Left lung (tissue), 10 donors: ENCODE measurements around the gene MRPL58. TPM values are rescaled to one million over a fixed set of nuclear protein-coding genes. Genes with fewer than 3 reads are reported as not detected.

Source experiments
- ATAC-seq: fragments of 200-7000 bp; cut with Tn5 transposase; one replicate; pipeline ENCODE4 v1.9.1; 2020; ENCODE audit warnings: moderate library complexity
- DNase-seq, 4 donors: peaks; one replicate each; pipeline ENCODE4 v3.0.0-alpha.2; 2013 to 2020
- H3K27ac ChIP-seq, 2 donors: fragments of 200-600 bp; sonication (generic) in 1 of 2; one replicate each; pipeline versions ENCODE4 v1.5.0 to v1.8.0; 2020 to 2021
- H3K27me3 ChIP-seq, 2 donors: fragments of 200-600 bp; sonication (generic) in 1 of 2; one replicate each; pipeline versions ENCODE4 v1.5.0 to v1.8.0; 2020 to 2021
- H3K36me3 ChIP-seq, 2 donors: fragments of 200-600 bp; sonication (generic) in 1 of 2; one replicate each; pipeline versions ENCODE4 v1.5.0 to v1.8.0; 2020 to 2021
- H3K4me1 ChIP-seq, 2 donors: fragments of 200-600 bp; one replicate each; pipeline ENCODE4 v1.8.0; 2021
- H3K4me3 ChIP-seq, 2 donors: fragments of 200-600 bp; sonication (generic) in 1 of 2; one replicate each; pipeline versions ENCODE4 v1.5.0 to v1.8.0; 2020 to 2021; ENCODE audit warnings: mild to moderate bottlenecking in 1 of 2
- H3K9me3 ChIP-seq, 2 donors: fragments of 200-600 bp; sonication (generic) in 1 of 2; one replicate each; pipeline versions ENCODE4 v1.5.0 to v1.8.0; 2020 to 2021
- intact Hi-C, 2 donors: fragments of 100-400 bp; cut with DNase I; formaldehyde crosslinking; loops; one replicate each; pipeline versions ENCODE4 v1.11.2 to v1.14.2; 2022
- polyA plus RNA-seq, 6 donors: library from polyadenylated mRNA; unstranded; fragments of 120-200 nt; gene quantifications; one replicate each; pipeline ENCODE4 v1.2.1, GENCODE V29; 2013; ENCODE audit not compliant: insufficient read length in 6 of 6
- total RNA-seq, 2 donors: library from RNA; stranded (reverse); fragmentation: NEBNext Ultra II Directional; extraction: Animal tissue kit (Norgen Biotek cat#: 25700); gene quantifications; one replicate each; pipeline ENCODE4 v1.2.1, GENCODE V29; 2021
- TF ChIP-seq, protein P1 (sequence below), 2 donors: fragments of 200-600 bp; sonication (generic) in 1 of 2; IDR thresholded peaks; one replicate each; pipeline versions ENCODE4 v1.5.0 to v1.8.0; 2021; ENCODE audit warnings: antibody characterized with exemption in 2 of 2
- donor health status: DM: no; HTN: yes; CAD: no.
- donor health status: DM: no; HTN: no; CAD: no.

The MRPL58 gene
- total and polyA plus RNA-seq, 8 donors: 18.8 to 32.8 (median 22.6) TPM

DNA sequence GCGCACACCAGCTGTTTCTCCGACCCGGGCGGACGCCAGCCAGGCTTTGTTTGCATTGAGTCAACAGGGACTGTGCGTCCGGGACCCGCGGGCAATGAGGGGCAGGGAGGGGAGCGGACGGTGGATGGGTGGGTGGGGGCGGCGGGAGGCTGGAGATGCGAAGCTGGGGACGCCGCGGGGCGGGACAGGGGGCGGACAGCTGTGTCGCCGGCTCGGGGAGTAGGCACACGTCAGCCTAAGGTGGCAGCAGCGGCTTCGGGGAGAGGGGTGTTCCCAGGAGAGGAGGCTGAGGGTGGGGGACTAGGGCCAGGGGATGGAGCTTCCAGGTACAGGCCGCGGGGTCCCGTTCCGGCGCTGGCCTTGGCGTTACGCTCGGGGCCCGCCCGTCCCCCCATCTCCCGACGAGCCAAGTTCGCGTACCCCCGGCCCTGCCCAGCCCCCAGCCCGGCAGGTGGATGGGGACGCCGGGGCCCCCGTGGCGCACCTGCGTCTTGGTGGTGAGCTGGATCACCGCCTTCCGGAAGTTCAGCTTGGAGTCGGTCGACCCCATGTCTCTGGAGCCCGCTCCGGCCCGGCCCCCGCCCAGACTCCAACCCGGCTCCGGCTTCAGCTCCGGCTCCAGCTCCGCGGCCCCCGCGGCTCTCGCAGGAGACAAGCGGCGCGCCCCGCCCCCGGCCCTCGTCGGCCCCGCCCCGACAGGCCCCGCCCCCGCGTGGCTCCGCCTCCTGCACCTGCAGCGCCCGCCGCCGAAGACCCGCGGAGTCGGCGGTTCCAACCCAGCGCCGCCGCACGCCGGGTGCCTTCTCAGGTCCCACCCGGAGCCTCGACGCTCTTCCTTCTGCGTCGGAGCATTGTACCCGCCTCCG, 40.1 kb upstream of the MRPL58 start, which contains the start of gene HID1:
HID1 (minus strand) TSS at position 653 of the 866 bp plus-strand sequence; CDS start at position 550, 103 bp downstream.
- peak; percentile 93 for ATAC-seq
- intact Hi-C loops: no loop called here
- peak within 1 kb of the TSS; percentile 46 to 58 for H3K27ac ChIP-seq

DNA sequence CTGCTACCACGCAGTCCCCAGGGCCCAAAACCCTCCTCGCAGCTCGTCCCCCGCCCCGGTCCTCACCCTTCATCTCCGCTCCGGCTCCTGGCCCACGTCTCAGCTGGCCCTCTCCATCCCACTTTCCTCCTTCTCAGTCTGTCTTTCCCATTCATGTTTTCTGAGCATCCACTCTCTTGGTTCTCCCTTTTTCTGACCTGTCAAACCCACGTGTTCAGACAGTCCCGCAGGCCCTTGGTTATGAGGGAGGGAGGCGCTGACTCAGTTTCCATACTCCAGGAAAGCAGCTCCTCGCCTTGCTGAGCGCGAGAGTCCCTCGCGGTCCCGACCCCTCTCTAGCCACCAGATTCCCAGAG, 39.5 kb upstream of the MRPL58 start:
- Histone ChIP-seq H3K9me3 (no peaks in the 10 kb centered on the region), H3K36me3 (no peaks in the 10 kb centered on the region), H3K27me3 (peaks cover 7 to 55% of the 10 kb centered on the region in 2 donors), H3K4me1 (peaks cover 0 to 17% of the 10 kb centered on the region in 2 donors), H3K27ac (no peak overlapping the region), H3K4me3 (peak overlapping the region; percentile 41 to 69)
- ATAC-seq (peak; percentile 4), DNase-seq (no peak)
- intact Hi-C loops: no loop called here
- TF ChIP-seq, protein P1, sequence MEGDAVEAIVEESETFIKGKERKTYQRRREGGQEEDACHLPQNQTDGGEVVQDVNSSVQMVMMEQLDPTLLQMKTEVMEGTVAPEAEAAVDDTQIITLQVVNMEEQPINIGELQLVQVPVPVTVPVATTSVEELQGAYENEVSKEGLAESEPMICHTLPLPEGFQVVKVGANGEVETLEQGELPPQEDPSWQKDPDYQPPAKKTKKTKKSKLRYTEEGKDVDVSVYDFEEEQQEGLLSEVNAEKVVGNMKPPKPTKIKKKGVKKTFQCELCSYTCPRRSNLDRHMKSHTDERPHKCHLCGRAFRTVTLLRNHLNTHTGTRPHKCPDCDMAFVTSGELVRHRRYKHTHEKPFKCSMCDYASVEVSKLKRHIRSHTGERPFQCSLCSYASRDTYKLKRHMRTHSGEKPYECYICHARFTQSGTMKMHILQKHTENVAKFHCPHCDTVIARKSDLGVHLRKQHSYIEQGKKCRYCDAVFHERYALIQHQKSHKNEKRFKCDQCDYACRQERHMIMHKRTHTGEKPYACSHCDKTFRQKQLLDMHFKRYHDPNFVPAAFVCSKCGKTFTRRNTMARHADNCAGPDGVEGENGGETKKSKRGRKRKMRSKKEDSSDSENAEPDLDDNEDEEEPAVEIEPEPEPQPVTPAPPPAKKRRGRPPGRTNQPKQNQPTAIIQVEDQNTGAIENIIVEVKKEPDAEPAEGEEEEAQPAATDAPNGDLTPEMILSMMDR (IDR thresholded peaks at IDR 0.05): no peak

More for the DNA sequence above, 40.1 kb upstream of the MRPL58 start, which contains the start of gene HID1:
- no peaks in the 10 kb centered on the region for H3K9me3 ChIP-seq
- TF ChIP-seq, protein P1 (IDR thresholded peaks at IDR 0.05): no peak
- peaks cover 0 to 17% of the 10 kb centered on the region in 2 donors for H3K4me1 ChIP-seq
- peak within 1 kb of the TSS; percentile 41 to 69 for H3K4me3 ChIP-seq
- H3K27me3 ChIP-seq: peaks cover 7 to 55% of the 10 kb centered on the region in 2 donors
- H3K36me3 ChIP-seq: no peaks in the 10 kb centered on the region
- DNase-seq: peak in 2 of 4 donors; percentile 57 to 92

DNA sequence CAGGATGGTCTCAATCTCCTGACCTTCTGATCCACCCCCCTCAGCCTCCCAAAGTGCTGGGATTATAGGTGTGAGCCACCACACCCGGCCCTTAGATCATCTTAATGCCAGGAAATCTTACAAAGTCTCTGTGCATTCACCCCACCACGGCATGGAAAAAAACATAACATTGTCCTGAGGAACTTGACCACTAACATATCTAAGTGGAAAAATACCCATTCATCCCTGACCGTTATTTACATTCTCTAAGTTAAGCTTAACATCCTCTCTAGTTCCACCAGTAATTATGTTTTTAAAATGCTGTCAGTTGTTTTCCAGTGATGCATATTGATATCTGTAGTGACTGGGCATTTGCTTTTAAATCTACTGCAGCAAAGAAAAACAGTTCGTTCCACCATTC, 36.5 kb upstream of the MRPL58 start:
- intact Hi-C loops: no loop called here

DNA sequence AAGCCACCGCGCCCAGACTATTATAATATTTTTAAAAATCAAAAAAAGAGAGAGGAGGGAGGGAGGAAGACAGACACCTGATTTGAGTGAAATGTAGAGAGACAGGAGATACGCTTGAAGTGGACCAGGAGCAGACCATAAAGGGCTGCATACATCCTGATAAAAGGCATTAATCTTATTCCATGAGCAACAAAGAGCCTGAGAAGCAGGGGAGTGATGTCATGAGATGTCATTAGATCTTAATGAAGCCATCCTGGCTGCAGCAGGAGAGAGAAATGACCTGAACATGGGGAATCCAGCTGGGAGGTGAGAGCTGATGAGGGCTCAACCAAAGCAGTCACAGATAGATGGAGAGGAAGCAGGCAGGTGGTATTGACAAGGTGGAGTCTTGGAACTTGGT, 34.7 kb upstream of the MRPL58 start:
- Histone ChIP-seq H3K36me3 (no peaks in the 10 kb centered on the region), H3K27me3 (peaks cover 6 to 53% of the 10 kb centered on the region in 2 donors), H3K9me3 (no peaks in the 10 kb centered on the region), H3K4me1 (peaks cover 8 to 17% of the 10 kb centered on the region in 2 donors), H3K4me3 (no peak overlapping the region), H3K27ac (no peak overlapping the region)
- TF ChIP-seq, protein P1 (IDR thresholded peaks at IDR 0.05): no peak
- DNase-seq (no peak), ATAC-seq (no peak)
- intact Hi-C loops: no loop called here

More for the DNA sequence above, 36.5 kb upstream of the MRPL58 start:
- no peak for DNase-seq
- TF ChIP-seq, protein P1 (IDR thresholded peaks at IDR 0.05): no peak
- ATAC-seq: no peak
- Histone ChIP-seq H3K9me3 (no peaks in the 10 kb centered on the region), H3K4me1 (peaks cover 0 to 17% of the 10 kb centered on the region in 2 donors), H3K27me3 (peaks cover 7 to 53% of the 10 kb centered on the region in 2 donors), H3K36me3 (no peaks in the 10 kb centered on the region), H3K27ac (no peak overlapping the region), H3K4me3 (no peak overlapping the region)

DNA sequence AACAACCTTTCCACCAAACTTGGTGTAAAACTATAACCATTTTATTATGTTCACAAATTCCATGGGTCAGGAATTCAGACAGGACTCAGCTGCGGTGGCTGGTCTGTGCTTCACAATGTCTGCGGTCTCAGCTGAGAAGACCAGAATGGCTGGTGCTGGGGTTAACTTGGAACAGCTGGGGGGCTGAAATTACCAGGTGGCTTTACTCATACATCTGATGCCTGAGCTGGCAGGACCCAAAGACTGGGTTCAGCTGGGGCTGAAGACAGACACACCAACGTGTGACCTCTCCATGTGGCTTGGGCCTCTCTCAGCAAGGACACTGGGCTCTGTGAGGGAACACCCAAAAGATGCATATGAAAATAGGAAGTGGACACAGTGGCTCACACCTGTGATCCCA, 34.2 kb upstream of the MRPL58 start:
- intact Hi-C loops: no loop called here

More for the DNA sequence above, 34.2 kb upstream of the MRPL58 start:
- H3K27me3 ChIP-seq: peaks cover 2 to 53% of the 10 kb centered on the region in 2 donors
- DNase-seq: no peak
- TF ChIP-seq, protein P1 (IDR thresholded peaks at IDR 0.05): no peak
- no peak overlapping the region for H3K4me3 ChIP-seq
- no peak for ATAC-seq
- H3K36me3 ChIP-seq: no peaks in the 10 kb centered on the region
- H3K4me1 ChIP-seq: peaks cover 8 to 17% of the 10 kb centered on the region in 2 donors
- H3K9me3 ChIP-seq: no peaks in the 10 kb centered on the region
- no peak overlapping the region for H3K27ac ChIP-seq
